ENCODE measurements around the gene UPP2. TPM values are rescaled to one million over a fixed set of nuclear protein-coding genes. Genes with fewer than 3 reads are reported as not detected.

Gene UPP2
- total RNA-seq, 1 experiment from 2014 or later = not detected

GRCh38 chr2:158128168-158128973 is 26.7 kb downstream of the UPP2 start:
- Histone ChIP-seq H3K9me3 (no peaks in the 10 kb centered on the region), H3K27me3 (no peaks in the 10 kb centered on the region), H3K36me3 (no peaks in the 10 kb centered on the region), H3K4me3 (no peak overlapping the region)
- no peak for DNase-seq

- no peak for DNase-seq
- no peaks in the 10 kb centered on the region for H3K36me3 ChIP-seq
- H3K4me3 ChIP-seq = no peak overlapping the region
- no peaks in the 10 kb centered on the region for H3K9me3 ChIP-seq
- H3K27me3 ChIP-seq = no peaks in the 10 kb centered on the region
Observed at GRCh38 chr2:158129037-158129436, 27.4 kb downstream of the UPP2 start.

- Histone ChIP-seq H3K27me3 (no peaks in the 10 kb centered on the region), H3K9me3 (no peaks in the 10 kb centered on the region), H3K4me3 (no peak overlapping the region), H3K36me3 (no peaks in the 10 kb centered on the region)
- DNase-seq = no peak
Observed at GRCh38 chr2:158130832-158131473, 29.3 kb downstream of the UPP2 start.

- no peaks in the 10 kb centered on the region for H3K27me3 ChIP-seq
- no peak for DNase-seq
- H3K9me3 ChIP-seq = no peaks in the 10 kb centered on the region
- no peaks in the 10 kb centered on the region for H3K36me3 ChIP-seq
- no peak overlapping the region for H3K4me3 ChIP-seq
Observed at GRCh38 chr2:158131483-158131912, 29.8 kb downstream of the UPP2 start.

DNA sequence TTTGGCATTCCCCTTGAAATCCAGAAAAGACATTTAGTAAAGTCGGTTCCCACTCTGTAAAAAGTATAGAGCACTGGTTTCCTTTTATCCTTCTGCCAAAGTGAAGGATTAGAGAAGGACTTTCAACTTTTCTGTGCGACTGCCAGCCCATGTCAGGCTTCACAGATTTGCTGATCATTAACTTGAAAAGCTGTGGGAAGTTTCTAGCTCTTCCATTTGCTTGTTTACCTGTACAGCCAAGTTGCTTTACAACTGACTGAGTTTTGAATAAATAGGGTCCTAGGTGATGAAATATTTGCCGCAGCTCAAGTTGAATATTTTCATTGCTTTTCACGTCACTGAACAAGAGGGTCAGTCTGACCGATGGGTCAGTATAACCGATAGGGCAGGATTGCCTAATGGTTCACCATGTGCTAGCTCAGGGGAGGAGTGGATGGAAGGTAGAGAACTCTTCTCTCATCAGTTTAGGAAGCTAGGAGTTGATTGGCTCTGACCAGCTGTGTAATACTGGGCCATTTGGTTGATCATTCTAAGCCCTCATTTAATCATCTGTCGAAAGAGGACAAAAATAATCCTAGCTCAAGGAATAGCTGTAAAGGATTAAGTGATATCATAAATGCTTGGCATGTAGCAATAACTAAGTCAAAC is 30.4 kb downstream of the UPP2 start:
- H3K36me3 ChIP-seq = no peaks in the 10 kb centered on the region
- no peak for DNase-seq
- H3K4me3 ChIP-seq = no peak overlapping the region
- H3K27me3 ChIP-seq = no peaks in the 10 kb centered on the region
- no peaks in the 10 kb centered on the region for H3K9me3 ChIP-seq

- Histone ChIP-seq H3K27me3 (no peaks in the 10 kb centered on the region), H3K4me3 (no peak overlapping the region), H3K36me3 (no peaks in the 10 kb centered on the region), H3K9me3 (no peaks in the 10 kb centered on the region)
- no peak for DNase-seq
Observed at GRCh38 chr2:158134055-158134454, 32.4 kb downstream of the UPP2 start.

- Histone ChIP-seq H3K4me3 (no peak overlapping the region), H3K9me3 (no peaks in the 10 kb centered on the region), H3K27me3 (no peaks in the 10 kb centered on the region), H3K36me3 (no peaks in the 10 kb centered on the region)
- DNase-seq = no peak
Observed at GRCh38 chr2:158134655-158135054, 33.0 kb downstream of the UPP2 start.

- no peaks in the 10 kb centered on the region for H3K36me3 ChIP-seq
- H3K9me3 ChIP-seq = no peaks in the 10 kb centered on the region
- H3K4me3 ChIP-seq = no peak overlapping the region
- no peak for DNase-seq
- no peaks in the 10 kb centered on the region for H3K27me3 ChIP-seq
Observed at GRCh38 chr2:158135096-158135495, 33.4 kb downstream of the UPP2 start.

GRCh38 chr2:158138255-158138654 is 36.6 kb downstream of the UPP2 start:
- no peaks in the 10 kb centered on the region for H3K9me3 ChIP-seq
- H3K4me3 ChIP-seq = no peak overlapping the region
- no peaks in the 10 kb centered on the region for H3K27me3 ChIP-seq
- H3K36me3 ChIP-seq = no peaks in the 10 kb centered on the region
- DNase-seq = no peak

- Histone ChIP-seq H3K36me3 (no peaks in the 10 kb centered on the region), H3K4me3 (no peak overlapping the region), H3K27me3 (no peaks in the 10 kb centered on the region), H3K9me3 (no peaks in the 10 kb centered on the region)
- DNase-seq = no peak
Observed at GRCh38 chr2:158140201-158140600, 38.5 kb downstream of the UPP2 start.

DNA sequence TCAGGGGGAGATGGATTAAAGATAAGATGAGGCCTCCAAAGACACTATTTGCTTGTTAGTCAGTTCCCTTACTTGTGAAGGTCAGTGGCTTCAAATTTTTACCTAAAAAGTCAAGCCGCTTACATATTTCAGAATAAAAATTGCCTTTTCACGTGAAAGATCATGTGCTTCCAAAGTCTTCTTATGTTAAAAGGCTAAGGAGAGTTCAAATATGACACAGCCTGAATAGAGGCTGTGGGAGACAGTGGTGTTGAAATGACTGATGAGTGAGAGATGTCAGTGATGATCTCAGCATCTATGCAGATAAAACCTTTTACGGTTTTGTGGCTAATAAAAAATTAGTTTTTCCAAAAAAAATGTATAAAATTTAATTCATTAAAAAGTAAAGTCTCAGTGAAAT is 40.5 kb downstream of the UPP2 start:
- H3K36me3 ChIP-seq = no peaks in the 10 kb centered on the region
- no peak overlapping the region for H3K4me3 ChIP-seq
- DNase-seq = no peak
- H3K9me3 ChIP-seq = no peaks in the 10 kb centered on the region
- H3K27me3 ChIP-seq = no peaks in the 10 kb centered on the region

GRCh38 chr2:158142568-158143332 is 41.1 kb downstream of the UPP2 start:
- no peaks in the 10 kb centered on the region for H3K36me3 ChIP-seq
- no peak overlapping the region for H3K4me3 ChIP-seq
- no peaks in the 10 kb centered on the region for H3K9me3 ChIP-seq
- no peaks in the 10 kb centered on the region for H3K27me3 ChIP-seq
- DNase-seq = no peak

DNA sequence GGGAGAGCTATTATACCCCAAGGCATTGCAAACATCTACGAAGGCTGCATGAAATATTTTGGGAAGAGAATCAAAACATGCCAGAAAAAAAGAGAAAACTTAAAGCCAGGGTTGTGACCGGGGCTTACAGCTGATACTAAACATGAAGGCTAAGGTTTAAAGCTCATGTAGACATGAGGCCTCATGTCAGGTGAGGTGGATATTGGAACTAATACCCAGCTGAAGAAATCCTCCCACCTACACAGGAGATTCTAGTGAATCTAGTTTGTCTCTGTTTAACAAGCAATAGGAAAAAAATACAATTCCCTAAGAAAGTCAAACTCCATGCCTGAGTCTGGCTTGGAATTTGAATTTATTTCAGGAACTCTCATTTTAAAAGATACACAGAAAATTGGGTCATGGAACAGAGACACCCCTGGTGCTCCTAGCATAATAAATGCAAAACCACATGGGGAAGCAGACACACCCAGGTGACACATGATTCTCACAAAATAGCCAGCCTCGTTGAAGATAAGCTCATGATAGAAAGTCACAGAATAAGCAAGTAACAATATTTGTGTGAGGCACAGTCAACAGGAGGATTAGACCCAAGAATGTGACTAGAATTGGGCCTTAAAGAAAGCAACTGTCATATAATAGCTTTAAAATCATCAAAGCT is 42.2 kb downstream of the UPP2 start:
- no peak overlapping the region for H3K4me3 ChIP-seq
- no peaks in the 10 kb centered on the region for H3K27me3 ChIP-seq
- H3K36me3 ChIP-seq = no peaks in the 10 kb centered on the region
- no peaks in the 10 kb centered on the region for H3K9me3 ChIP-seq
- DNase-seq = no peak

DNA sequence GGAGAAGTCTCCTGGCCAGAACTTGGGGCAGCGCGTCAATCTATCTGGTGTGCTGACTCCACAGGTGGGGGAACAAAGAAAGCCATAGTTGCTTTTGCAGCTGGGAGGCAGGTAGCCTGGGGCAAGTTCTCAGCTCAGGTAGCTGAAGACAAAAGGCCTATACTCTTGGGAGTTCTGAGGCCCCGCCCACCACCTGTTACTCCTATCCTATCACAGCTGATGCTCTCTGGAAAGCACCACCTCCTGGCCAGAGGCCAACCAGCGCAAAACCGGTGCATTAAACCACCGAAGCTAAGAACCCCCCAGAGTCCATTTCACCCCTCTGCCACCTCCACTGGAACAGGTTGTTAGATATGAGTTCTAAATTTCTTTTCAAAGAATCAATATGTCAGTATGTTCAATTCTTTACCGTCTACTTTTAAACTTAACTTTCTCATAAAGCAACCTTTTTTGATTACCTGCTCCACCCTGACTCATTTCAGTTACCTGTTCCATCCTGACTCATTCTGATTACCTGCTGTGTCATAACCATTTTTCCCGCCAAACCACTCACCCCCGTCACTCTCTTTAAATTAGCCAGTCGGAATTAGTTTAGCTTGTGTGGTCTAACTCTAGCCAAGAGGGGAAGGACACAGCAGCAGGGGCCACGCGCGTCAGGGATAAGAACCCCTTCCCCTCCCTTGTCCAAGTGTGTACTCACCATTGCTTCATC is 43.4 kb downstream of the UPP2 start:
- no peak overlapping the region for H3K4me3 ChIP-seq
- no peaks in the 10 kb centered on the region for H3K27me3 ChIP-seq
- no peaks in the 10 kb centered on the region for H3K9me3 ChIP-seq
- DNase-seq = no peak
- H3K36me3 ChIP-seq = no peaks in the 10 kb centered on the region

DNA sequence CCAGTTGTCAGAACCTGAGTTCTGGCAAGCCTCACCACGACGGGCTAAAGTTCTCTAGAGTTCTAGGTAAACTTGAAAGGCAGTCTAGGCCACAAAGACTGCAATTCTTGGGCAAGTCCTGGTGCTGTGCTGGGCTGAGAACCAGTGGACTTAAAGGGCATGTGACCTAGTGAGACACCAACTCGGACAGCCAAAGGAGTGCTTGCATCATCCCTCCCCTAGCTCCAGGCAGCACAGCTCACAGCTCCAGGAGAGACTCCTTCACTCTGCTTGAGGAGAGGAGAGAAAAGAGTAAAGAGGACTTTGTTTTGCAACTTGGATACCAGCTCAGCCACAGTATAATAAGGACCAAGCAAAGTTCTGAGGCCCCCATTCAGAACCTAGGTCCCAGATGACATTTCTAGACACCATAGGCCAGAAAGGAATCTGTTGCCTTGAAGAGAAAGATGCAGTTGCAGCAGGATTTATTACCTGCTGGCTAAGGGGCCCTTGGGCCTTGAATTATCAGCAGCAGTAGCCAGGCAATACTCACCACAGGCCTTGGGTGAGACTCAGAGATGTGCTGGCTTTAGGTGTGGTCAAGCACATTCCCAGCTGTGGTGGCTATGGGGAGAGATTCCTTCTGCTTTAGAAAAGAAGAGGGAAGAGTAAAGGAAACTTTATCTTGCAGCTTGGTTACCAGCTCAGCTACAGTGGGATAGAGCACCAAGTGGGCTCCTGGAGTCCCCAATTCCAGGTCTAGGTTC is 51.8 kb downstream of the UPP2 start:
- no peak for DNase-seq
- Histone ChIP-seq H3K36me3 (no peaks in the 10 kb centered on the region), H3K4me3 (no peak overlapping the region), H3K27me3 (no peaks in the 10 kb centered on the region), H3K9me3 (no peaks in the 10 kb centered on the region)
